ENCODE data around the gene SYNPR.

The SYNPR gene

DNA sequence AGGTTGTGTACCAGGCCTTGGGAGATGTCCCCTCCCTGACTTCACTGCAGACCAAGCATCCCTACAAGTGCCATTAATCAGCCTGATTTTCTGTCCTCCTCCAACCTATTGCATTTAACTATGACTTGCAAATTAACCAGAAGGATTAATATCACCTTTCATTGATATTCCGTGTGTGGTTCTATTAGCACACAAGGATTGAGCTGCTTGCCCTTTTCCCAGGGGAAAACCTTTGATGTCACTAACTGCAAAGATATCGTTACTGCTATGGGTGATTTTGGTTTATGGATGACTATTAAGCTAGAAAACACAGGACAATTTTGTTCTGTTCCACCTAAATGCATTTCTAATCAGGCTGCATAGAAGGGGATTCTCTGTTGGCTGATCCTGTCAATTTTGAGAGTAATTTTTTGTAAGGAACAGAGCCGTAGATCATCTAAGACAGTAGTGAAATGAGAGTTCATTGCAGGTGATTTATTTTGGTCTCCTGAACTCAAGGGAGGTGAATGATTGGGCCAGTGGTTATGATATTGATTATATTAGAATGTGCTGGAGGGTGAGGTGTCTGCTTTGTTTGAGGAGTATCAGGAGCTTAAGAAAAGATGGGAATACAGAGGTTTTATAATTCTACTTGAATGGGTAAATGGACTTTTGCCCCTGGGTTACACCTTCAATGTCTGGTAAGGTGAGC, 196.9 kb downstream of the SYNPR start:
- DNase-seq, result no peak

DNA sequence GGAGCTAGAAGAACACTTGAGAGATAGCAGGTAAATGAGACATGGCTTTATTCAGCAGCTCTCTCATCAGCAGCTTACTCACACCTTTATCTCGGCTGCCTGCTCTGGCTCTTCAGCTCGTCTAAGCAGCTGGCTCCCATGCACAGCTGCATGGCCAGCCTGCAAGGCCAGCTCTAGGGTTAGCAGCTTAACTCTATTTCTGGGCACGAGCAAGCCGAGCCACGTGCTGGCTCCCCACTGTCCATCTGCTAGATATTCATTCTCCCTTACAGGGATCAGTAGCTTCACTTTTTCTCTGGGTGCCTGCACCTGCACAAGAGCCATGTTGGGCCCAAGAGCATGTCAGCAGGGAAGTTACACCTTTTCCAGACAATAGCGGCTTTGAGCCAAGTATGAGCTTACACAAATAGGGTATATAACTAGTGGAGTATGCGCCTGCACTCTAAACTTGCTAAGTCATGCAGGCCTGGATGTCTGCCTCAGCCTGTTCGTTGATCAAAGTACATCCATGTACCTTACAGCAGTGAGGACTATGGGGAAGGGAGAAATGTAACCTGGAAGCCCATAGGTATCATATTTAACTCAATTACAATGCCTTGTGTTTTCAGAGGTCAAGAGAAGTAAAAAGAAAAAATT, 199.5 kb downstream of the SYNPR start:
- DNase-seq, result no peak

DNA sequence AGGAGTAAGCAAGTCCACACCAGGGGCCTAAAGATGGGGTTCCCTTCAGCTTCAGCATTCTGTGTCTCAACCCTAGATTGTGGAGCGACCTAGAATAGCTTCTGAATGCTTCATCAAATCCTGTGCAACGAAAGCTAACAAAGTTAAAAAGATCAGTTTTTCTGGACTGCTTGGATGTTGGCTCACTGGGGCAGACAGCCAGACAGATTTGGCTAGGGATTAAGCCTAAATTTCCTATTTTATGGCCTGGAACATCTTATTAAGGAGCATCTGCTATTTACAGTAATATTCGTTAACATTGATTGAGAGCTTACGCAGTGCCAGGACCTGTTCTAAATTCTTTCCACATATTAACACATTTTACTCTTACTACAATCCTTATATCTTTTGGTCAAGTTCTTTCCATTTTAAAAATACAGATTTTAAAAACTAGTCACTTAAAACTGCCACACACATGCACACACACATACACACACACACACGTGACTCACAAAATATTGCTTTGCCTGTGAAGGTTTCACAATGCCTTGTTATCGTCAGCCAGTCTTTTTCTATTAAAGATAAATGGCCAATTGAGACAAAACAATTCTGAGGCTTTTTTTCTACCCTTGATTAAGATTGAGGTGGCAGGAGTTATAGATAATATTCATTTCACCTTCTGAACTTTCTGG, 201.0 kb downstream of the SYNPR start:
- no peak for DNase-seq

DNA sequence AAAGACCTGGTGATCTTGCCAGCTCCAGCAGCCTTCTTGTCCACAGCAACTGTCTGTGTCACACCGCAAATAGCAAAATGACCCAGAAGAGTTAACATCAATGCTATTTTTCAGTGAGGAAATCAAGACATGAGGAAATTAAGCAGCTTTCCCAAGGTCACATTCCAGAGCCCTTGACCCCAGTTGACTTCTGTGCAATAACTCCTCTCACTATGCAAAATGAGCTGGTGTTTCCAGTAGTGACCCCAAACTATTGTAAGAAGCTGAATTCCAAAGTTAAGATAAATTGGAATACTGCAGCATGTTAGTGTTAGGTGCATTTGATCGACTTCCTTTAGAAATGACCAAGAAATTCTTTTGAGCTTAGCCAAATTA, 201.5 kb downstream of the SYNPR start:
- no peak for DNase-seq

DNA sequence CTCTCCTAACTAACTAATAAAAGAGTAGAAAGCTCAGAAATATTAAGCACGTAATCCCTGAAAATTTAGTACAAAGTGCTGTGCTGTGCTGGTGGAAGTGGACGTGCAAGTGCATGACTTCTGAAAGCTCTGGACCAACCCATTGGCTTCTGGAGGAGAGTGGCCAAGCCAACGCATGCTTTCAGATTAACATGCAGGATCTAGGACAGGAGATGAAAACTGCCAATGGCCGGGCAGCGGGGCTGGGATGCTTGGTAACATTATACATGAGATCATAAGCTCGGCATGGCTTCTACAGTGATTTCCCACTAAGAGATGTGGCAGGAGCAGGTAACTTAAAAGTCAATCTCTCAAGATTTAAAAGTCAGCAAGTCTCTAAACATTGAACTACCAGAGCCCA, 203.5 kb downstream of the SYNPR start:
- no peak for DNase-seq

DNA sequence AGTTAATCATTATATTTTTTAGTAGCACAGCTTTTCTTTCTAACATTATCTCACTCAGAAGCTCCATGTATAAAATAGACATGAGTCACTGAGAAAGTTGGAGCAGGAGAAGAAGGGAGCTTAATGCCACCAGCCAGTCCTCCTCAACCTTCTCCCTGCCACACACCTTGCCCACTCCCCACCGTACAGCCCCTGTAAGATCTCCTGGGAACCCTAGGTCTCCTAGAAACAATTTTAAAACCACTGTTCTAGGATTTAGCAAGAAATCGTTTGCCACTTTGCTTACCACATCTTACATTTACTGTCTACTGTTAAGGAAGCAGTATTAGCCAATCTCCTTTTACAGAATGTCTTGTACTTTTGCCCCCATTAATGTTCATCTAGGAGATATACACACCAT, 204.2 kb downstream of the SYNPR start:
- no peak for DNase-seq

DNA sequence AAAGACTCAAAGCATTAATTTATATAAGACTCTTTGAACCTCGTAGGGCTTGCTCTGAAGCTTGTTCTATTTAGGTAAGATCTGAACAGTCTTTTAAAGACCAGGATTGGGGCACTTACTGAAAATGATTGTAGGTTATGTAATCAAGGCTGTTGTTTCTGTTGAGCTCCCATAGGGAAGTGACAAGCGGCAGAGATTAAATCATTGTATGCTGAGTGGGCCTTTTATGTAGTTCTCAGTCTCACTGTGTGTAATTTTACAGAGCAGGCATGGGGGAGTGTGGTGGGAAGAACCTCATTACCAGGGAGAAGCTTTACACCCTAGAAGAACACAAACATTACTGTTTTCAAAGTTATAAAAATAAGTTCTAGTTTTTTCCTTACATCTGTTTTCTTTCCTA, 214.4 kb downstream of the SYNPR start:
- no peak for DNase-seq

DNA sequence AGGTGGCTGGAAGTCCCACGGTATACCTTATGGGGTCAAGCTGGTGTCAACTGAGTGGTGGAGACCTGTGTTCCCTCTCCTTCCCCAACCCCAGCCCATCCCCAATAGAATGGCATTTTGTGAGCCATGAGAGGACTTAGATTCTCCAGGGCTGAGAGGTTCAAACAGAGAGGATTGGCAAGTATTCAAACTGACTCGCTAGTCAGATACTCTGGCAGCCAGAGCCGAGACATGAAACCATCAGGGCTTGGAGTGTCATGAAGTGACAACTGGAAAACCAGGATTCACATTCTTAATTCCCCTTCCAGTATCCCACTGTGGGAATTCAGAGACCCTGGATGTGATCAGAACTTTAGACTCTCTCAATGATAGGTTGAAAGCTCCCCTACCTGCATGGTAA, 215.0 kb downstream of the SYNPR start:
- no peak for DNase-seq

DNA sequence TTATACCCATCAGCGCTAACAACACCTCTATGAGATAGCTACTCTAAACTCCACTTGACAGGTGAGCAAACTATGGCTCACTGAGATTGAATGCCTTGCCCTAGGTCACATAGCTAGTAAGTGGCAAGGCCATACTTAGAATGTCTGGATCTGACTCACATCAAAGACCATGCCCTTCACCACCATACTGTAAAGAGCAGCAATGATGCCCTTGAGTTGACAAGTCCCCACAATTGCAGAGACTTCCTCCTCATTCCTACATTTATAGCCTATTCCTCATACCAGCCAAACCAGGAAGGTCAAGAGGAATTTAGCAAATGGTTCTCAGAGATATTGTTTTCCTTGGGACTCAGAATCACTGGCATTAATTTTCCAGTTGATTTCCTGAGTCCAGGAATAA, 216.5 kb downstream of the SYNPR start:
- DNase-seq, result no peak

DNA sequence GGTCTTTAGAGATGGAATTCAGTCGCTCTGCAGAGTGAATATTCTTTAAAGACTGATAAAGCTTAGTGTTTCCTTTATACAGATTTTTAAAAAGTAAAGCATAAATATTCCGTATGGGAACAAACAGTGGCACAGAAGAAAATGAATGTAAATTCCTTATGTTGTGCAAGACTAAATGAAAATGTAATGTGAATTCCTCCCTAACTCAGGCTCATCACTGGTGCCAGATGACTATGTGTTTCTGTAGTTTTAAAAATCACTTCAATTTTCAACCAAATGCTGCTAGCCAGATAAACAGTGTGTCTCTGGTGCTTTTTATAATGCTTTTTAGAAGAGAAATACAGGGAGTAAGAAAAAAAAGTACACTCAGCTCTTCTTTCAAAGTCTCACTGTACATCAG, 219.5 kb downstream of the SYNPR start:
- DNase-seq, result no peak

DNA sequence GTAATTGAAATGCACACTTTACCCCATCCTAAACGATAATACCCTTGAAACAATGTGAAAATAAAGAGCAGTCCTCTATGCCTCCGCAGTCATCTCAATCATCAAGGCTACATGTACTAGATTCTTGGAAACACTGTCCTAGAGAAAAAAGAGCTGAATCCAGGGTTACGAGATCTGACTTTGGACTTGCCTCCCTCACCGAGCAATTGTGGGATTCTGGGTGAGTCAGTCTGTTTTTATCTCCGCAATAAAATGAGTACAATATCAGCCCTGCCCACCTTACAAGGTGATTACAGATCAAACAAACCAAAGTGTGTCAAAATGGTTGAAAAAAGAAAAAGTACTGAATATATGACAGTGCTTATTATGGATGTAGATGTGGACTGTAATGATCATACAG, 222.1 kb downstream of the SYNPR start:
- DNase-seq, result no peak

DNA sequence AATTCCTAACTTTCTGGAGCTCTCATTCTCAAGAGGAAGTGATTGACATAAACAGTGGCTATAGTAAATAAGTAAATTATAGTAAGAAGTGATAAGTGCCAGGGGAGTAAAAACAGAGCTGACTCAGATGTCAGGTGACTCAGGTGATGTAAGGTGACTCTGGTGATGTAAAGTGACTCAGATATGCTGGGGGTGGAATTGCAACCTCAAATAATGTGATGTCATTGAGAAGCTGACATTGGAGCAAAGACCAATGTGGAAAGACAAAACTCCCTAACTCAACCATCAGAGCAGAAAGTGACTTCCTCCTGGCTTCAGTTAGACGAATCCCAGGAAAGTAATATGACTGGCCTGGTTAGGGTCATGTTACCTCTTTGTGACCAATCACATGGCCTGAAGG, 230.2 kb downstream of the SYNPR start:
- no peak for DNase-seq

DNA sequence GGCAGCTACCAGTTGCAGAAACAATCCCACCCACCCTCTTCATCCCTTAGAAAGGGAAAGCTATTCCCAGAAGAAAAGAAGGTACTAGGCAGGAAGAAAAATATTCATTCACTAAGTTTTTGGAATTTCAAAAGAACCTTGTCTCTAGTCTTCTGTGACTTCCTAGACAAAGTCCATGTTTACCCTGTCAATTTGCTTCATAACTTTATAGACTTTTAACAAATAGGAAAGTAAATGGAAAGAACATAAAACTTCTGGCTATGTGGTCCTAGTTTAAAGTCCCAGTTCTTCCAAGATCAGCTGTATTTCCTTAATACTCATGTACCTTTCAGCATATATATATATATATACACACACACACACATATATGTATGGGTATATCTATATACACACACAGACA, 230.7 kb downstream of the SYNPR start:
- no peak for DNase-seq

DNA sequence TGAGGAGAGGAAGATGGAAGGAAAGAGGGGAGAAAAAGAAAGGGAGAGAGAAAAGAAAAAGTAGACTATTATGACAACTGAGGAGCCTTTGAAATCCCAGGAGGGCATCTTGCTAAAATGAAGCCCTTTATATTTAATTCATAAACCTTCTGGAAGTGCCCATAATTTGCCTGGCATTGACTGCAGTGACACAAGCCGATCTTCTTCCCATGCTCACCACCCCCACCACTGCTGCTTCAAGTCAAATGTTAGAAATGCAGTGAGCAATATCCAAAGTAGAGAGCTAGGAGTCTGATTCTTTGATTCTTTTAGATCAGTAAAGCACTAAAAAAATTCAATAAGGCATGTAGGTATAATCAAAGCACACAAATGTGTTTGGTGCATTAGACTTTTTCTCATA, 235.7 kb downstream of the SYNPR start:
- DNase-seq, result no peak

DNA sequence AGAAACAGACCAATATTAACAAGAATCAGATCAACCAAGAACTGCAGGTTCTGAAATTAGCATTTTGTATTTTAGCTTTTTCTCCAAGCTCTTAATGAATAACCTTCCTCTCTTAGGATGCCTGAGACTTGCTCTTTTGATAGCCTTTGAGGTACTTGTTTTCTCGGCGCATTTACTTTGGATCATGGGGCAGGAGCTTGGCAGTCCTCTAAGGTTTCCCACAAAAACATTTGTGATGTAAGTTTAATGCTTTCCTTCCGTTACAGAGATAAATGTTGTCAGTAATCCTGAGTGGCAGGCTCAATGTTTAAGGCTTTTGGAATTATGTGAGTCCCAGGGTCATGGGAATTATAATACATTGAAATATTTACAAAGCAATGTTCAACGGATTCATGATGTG, 236.6 kb downstream of the SYNPR start:
- no peak for DNase-seq

DNA sequence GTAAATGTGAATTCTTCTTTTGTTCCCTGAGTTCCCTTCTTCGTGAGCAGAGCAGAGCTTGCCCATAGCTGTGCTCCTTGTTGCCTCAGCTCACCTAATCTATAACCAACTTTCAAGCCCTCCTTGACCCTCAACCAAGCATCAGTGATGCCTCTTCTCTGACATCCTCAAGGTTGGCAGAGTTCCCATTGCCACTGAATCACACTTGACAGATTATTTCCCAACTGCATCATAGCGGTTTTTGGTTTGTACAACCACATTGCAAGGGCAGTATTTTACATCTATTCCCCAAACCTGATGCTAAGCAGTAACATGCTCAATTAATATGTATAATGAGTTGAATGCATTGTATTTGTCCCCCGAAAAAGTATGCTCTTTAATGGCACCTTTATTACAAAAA, 241.3 kb downstream of the SYNPR start:
- no peak for DNase-seq

DNA sequence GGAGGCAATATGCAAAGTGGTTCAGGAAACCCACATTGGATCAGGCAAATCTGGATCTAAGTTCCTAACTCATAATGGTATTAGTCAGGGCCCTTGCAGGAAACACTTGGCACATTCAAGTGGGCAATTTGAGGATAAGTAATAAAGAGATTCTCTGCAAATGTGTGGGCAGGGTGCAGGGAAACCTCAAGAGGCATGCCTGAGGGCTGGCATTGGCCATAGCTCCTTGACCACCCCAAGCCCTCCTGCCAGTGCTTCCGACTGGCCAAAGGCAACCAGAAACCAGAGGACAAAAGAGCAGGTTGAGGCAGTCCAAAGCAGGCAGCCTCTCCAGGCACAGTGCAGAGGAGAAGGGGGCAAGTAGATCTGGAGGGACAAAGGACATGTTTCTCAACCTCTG, 243.5 kb downstream of the SYNPR start:
- no peak for DNase-seq

DNA sequence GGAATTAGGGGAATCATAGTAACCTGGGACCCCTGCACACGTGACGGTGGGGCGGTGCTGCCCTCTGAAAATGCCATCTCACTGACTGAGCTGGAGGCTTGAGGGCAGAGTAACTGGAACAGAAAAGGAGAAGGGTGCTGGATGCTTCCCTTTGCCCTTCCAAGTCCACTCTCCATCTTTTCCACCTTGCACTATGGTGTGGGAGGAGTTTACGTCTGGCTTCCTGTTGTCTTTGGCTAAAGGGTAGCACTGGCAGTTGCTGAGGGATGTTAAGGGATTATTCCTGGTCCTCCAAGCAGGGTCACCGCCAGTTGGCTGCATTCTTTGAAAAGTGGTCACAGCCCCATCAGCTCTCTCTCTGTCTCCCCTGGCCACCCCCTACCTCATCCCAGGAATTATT, 245.0 kb downstream of the SYNPR start:
- DNase-seq, result no peak

DNA sequence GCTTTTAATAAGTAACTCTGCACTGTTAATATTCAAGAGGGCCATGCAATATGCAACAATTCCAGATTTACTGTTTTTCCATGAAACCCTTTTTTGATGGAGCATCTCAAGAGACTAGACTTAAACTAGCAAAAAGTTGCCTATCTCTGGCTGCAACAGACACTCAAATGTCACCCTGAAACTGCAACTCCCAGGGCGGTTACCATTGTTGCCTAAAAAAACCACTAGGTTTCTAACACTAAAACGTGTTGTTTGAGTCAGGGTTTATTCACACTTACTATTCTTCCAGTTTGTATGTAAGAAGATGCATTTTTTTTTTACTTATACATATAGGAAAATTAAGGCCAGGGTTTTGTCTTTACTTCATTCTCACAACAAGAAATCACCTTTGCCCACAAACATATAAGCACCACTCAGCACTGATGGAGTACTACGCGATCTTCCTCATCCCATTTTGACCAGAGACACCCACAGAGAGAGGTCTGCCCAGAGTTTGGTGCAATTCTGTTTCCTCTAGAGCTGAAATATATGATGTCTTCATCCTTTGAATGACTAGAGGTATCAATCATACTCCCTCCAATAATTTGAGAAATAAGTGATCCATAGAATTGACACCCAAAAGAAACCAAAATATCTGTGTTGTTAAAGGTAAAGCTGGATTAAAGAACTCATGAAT, 250.4 kb downstream of the SYNPR start:
- DNase-seq, result no peak

DNA sequence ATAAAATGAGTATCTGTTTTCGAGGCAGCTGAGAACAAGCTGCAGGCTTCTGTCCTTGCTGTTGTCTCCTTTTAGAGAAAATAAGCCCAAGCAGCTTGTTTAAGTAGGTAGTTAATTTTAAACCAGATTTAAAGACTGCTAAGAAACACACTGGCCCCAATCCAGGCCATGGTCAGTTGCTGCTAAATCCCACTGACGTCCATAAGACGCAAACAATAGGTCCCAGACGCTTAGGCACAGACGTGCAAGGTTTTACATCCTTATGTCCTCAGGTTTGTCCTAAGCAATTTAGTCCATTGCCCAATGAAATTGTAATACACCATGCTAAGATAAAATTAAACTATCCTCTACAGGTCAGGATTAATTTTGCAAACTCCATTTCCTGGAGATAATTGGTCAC, 254.4 kb downstream of the SYNPR start:
- no peak for DNase-seq

DNA sequence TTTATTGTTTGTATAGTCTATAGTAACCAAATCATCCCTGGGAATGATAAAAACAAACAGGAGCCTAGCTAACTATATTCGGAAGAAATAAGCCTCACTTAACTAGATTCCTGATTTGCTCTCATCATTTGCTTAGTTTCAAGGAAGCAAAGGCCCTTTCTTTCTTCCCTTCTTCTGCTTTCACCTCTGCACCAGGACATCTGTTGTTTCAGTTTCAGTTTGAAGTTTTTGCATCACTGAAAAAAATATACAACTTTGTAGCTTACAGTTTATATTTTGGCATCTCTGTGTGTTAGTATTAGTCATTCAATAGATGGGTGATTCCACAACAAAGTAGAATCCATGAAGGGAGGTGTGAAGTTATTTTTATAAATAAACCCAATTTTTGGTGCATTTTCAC, 260.8 kb downstream of the SYNPR start:
- DNase-seq, result no peak

DNA sequence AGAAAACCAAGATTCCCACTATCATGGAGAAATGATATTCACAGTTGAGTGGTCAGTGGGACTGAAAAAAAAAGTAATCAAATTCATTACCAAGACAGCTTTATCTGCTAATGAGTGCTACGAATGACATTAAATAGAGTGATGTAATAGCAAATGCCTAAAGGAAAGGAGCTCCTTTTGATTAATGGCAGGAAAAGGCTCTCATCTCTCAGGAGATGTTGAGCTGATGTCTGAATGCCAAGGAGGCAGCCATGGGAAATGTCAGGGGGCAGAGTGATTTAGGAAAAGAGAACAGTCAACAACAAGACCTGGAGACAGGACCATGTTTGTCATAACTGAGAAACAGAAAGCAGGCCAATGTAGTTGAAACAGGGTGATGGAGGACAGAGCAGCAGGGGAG, 277.7 kb downstream of the SYNPR start:
- no peak for DNase-seq

DNA sequence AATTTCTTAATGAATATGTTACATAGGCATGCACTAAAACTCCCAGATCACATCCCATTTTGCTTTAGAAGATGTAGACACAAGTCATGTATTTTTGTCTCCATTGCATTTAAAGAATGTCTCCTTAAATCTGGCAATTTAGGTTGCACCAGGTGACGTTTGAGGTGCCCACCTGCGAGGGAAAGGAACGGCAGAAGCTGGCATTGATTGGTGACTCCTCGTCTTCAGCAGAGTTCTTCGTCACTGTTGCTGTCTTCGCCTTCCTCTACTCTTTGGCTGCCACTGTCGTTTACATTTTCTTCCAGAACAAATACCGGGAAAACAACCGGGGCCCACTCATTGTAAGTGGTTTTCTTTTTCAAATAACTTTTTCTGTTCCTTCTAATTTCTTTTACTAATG, 278.3 kb downstream of the SYNPR start:
- DNase-seq, result no peak

DNA sequence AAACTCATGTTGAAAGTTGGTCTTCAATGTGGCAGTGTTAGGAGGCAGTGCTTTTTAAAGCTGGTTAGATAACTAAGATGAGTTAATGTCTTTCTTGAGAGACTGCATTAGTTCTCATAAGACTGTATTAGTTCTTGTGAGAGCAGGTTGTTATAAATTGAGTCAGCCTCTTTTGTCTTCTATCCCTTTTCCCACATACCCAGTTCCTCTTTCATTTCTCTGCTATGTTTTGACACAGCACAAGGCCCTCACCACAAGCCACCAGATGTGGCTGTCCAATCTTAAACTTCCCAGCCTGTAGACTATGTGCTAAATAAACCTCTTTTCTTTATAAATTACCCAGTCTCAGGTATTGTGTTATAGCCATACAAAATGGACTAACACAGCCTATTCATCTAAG, 279.8 kb downstream of the SYNPR start:
- no peak for DNase-seq
